SKM-1 treated with dmso at 0.1 percent for 144 hours (cell line): ENCODE results near the gene MACROD2.

Source experiments
- DNase-seq: peaks from one replicate; lab custom pipeline; 2025; ENCODE audit not compliant: unreplicated experiment; lab: John Stamatoyannopoulos, UW

Gene MACROD2

GRCh38 chr20:14570811-14571210, 575.5 kb downstream of the MACROD2 start:
- DNase-seq, result no peak

DNA sequence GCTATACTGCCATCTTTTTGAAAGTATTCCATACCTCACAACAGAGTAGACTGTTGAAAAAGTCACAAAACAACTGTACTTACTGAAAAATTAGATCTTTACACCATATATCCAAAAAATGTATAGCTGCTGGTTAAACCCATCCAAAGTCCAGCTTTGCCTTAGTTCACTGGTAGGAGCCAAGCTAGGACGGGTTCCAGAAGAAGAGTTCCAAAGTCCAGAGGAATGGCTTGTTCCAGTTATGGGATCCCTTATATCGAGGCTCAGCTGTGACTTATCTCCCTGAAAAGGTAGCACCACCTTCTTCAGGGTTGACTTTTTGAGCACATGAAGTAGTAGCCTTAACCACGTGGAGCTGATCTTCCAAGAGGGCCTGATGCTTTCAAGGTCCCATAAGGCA, 578.4 kb downstream of the MACROD2 start:
- DNase-seq, result no peak

- no peak for DNase-seq
Measured at GRCh38 chr20:14576196-14576877, 581.0 kb downstream of the MACROD2 start.

DNA sequence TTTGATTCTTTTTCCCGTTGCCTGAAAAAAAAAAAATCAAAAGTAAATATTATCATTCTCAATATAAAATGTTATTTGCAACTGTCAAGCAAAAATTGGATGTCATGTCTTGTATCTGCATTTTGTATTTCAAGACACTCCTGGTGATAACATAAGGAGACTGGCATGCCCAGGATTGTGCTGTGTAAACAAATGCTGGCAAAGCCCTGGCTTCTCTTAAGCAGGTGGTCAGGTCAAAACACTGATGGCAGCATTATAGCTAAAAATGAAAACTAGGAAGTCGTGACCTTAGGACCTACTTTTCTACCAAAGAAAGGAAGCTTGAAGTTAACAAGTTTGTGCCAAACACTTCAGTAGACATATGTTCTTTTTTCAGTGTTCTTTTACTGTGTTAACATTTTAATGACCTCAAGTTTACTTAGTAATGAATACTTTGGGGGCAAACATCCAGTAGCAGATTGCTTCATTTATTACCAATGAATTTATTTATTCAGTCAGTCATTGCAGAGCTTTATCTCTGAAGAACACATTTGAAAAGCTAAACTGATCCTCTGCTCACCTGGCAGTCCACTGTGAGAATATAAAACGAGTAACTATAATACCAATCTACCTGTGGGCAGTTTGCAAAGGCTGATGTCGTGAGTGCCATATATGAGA, 585.2 kb downstream of the MACROD2 start:
- no peak for DNase-seq

GRCh38 chr20:14581731-14582130, 586.4 kb downstream of the MACROD2 start:
- no peak for DNase-seq

DNA sequence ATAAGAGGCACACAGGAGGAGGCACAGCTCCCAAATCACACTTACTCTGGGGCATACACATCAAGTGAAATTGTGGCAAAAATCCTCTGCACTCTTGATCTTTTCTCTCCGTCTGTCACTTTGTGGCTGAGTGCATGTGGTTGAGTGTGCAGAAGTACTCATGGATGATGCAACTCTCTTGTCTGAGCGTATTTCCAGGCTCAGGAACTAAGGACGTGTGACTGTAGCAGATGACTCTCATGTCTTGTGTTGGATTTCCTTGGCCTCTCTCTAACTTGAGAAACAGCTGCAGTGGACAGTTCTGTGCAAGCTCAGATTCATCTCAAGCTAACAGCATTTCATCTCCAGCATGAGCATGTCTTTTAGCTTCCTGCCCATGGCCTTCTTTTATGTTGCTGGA, 587.5 kb downstream of the MACROD2 start:
- DNase-seq, result peak; percentile 33

DNA sequence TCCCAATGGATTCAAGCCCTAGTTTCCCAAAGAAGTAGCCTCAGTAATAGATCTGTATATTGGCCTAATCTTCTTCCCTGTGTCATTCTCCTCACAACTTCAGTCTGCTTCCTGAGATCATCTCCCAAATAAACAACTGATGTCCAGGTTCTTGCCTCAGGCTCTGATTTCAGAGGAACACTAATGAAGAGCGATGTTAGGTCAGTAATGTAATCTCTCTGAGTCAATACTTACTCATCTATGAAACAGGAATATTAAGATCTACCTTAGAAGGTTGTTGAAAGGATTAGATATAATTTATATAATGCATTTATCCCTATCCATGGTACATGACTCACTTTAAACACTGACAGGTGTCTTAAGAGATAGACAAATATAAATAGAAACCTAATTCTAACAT, 588.1 kb downstream of the MACROD2 start:
- DNase-seq, result no peak

GRCh38 chr20:14589383-14589782, 594.1 kb downstream of the MACROD2 start:
- no peak for DNase-seq

DNA sequence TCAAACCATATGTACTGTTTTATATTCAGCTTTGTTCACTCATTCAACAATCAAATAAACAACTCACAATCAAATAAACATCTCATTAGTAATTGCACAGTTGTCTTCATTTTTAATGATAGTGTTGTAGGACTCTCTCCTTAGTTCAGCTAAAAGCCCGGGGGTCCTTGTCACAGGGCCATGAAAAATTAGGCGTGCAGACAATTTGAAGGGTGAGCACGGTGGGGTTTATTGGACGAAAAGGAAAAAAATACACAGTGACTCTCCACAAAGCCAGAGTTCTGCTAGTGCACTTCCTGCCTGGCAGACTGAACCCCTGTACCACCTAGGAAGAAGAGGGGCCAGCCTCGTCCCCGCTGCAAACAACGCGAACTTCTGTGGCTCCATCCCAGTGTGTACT, 599.7 kb downstream of the MACROD2 start:
- DNase-seq, result no peak

DNA sequence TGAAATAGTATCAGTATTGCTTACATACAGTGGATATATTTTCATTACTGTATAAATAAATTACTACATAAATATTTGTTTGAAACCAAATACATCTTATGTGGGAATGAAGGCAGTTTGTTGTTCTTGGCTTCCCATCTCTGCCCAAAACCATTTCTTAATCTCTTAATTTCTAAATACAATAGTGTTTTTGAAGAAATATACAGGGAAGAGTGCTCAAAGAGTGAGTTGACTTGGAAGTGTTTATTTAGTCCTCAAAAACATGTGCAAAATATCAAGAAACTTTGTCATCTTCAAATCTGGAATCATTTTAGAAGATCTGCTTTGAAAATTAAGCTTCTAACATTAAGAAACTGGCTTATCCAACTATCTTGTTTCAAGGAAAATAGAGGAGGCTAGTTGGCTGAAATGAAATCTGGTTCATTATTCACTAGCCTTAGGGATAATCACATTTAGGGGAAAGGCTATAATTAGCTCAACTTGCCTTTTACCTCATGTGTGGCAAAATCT, 601.9 kb downstream of the MACROD2 start:
- no peak for DNase-seq

DNA sequence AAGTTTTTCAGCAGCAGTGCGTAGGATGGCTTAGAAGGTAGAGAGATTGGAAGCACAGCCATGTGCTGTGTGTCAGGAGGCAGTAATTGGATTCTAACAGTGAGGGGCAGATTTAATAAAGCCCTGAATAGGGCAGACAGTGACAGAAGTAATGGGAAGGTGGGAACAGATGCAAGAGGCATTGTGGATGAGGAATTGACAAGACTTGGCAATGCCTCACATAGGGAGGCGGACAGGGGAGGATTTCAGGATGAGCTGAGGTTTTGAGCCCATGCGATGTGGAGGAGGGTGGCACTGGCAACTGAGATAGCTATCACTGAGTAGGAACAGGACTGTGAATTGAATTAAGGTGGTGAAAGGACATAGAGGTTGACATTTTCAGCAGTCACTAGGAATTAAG, 604.3 kb downstream of the MACROD2 start:
- no peak for DNase-seq

DNA sequence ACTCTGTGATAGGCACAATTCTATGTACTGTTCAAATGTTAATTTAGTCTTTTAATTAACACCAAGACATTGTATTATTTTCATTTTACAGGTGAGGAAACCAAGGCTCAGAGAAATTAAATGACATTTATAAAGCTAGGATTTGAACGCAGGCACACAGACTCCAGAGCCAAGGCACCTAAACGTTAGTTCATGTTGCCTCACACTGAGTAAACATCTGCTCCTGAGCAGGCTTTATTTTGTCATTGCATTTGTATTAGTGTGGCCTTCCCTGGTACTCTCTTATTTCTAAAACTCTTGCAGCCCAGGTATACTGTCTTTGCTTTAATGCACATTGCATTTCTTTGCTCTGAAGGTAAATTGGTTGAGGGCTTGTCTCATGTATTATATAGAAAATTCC, 605.2 kb downstream of the MACROD2 start:
- no peak for DNase-seq

- DNase-seq, result no peak
Measured at GRCh38 chr20:14604143-14604542, 608.8 kb downstream of the MACROD2 start.

- DNase-seq, result no peak
Measured at GRCh38 chr20:14609328-14610221, 614.3 kb downstream of the MACROD2 start.

GRCh38 chr20:14611479-14611878, 616.2 kb downstream of the MACROD2 start:
- no peak for DNase-seq

DNA sequence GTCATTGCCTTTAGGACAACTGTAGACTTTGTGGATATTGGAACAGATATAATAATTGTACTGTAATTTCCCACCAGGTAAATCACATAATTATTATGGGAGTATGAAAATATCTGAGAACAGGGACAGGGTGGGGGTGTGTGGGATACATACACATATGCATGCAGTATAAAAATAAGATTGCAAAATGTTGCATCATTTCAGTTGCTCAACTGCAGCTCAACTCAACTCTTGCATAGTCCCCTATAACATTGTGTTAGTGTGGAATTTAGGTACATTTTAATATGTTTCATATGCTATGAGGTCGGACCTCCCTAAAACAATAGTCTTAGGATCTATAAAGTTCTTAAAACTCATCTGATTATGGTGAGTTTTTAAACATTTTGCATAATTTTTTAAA, 617.1 kb downstream of the MACROD2 start:
- DNase-seq, result no peak

DNA sequence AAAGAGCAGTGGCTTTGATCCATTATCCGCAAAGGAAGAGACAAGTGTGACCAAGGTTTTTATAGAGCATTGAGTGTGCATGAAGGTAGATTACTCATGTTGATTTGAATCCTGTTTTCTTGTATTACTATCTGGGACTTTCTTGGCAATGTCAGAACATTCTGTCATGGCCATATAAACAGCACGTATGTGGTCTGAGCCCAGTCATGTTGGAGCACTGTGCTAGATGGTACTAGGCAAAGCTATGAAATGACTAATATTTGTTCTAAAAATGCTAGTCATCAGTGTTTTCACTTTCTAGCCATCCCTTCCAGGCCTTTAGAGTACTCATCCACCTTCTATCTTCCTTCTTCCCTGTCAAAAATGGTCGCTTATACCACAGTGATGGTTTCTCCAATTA, 620.7 kb downstream of the MACROD2 start:
- no peak for DNase-seq

DNA sequence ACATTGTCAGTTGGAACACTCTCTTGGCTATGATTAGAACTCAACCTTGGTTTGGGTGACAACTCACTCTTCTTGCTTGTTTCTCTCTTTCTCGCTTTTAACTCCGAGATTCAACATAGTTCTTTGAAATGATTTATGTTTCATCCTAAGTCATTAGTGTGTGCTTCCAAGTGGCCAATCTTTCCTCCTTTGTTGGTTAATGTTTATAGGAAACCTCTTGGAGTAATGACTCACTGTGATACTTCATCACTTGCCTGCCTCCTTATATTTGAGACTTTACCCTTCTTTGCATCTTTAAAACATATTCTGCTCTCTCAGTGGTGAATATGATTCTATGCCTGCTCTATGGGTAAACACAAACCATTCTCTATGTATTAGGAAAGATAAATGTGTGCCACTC, 621.8 kb downstream of the MACROD2 start:
- DNase-seq, result no peak

DNA sequence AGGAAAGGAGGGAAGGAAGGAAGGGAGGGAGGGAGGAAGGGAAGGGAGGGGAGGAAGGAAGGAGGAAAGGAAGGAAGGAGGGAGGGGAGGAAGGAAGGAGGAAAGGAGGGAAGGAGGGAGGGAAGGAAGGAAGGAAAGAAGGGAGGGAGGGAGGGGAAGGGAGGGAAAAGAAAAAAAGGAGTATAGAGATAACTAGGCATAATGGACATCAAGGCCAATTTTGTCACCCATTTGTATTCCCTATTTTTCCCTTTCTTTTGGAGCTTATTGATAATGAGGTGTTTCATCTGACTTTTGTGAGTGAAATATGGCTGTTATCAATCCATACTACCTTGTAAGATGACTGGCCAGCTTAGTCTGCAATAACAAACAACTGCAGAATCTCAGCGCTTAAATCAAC, 624.1 kb downstream of the MACROD2 start:
- DNase-seq, result no peak

- no peak for DNase-seq
Measured at GRCh38 chr20:14622796-14623195, 627.5 kb downstream of the MACROD2 start.

DNA sequence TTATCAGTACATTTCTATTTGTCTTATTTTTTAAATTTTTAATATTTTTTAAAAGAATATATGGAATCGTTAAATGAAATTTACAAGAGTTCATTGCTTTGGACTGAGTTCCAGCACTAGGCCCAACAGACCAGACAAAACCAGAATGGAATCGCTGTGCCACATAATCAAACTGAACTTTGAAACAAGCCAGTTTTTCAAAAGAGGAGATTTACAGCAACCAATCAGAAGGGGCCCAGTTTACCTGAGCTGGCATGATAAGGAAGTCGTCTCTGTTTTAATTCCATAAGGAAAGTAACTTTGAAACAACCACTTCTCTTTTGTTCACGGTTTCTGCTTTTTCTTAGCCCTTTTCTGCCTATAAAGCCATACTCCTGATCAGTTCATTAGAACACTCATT, 635.7 kb downstream of the MACROD2 start:
- DNase-seq, result no peak

- peak; percentile 50 for DNase-seq
Measured at GRCh38 chr20:14632906-14633305, 637.6 kb downstream of the MACROD2 start.
